Lower lobe of right lung (tissue), 2 donors: ENCODE data around the gene MPLKIP. TPM values are rescaled to one million over a fixed set of nuclear protein-coding genes. Genes with fewer than 3 reads are reported as not detected.
A peak's percentile ranks its signal among the peaks of the same experiment; 100 is the strongest.
"Not testable (repeated sequence)": the region's sequence is repeated elsewhere in the genome, so short reads cannot be mapped to it uniquely, and the experiment has no call there.

Experiments used
- ATAC-seq, 2 donors: fragments of 200-7000 bp; cut with Tn5 transposase; one replicate each; pipeline ENCODE4 v1.9.1; 2020 to 2022; ENCODE audit warnings: mild to moderate bottlenecking in 2 of 2, moderate library complexity in 2 of 2
- DNase-seq: peaks from one replicate; pipeline ENCODE4 v3.0.0-alpha.2; 2020
- H3K27ac ChIP-seq: fragments of 200-600 bp; one replicate; pipeline ENCODE4 v1.8.0; 2022
- H3K27me3 ChIP-seq: fragments of 200-600 bp; one replicate; pipeline ENCODE4 v1.8.0; 2022; ENCODE audit warnings: low read depth
- H3K36me3 ChIP-seq: fragments of 200-600 bp; one replicate; pipeline ENCODE4 v1.8.0; 2022; ENCODE audit warnings: mild to moderate bottlenecking
- H3K4me1 ChIP-seq: fragments of 200-600 bp; one replicate; pipeline ENCODE4 v1.8.0; 2022
- H3K4me3 ChIP-seq: fragments of 200-600 bp; one replicate; pipeline ENCODE4 v1.8.0; 2022; ENCODE audit warnings: mild to moderate bottlenecking
- H3K9me3 ChIP-seq: fragments of 200-600 bp; one replicate; pipeline ENCODE4 v1.8.0; 2022
- CTCF ChIP-seq: fragments of 200-600 bp; IDR thresholded peaks from one replicate; pipeline ENCODE4 v1.8.0; 2022; ENCODE audit warnings: antibody characterized with exemption, mild to moderate bottlenecking
- intact Hi-C: fragments of 100-400 bp; cut with DNase I; formaldehyde crosslinking; loops from one replicate; pipeline ENCODE4 v1.11.0; 2022
- total RNA-seq: library from RNA; stranded (reverse); fragmentation: NEBNext Ultra II Directional; extraction: Animal tissue kit (Norgen Biotek cat#: 25700); gene quantifications from one replicate; pipeline ENCODE4 v1.2.1, GENCODE V29; 2021
- donor health status: DM: no; HTN: yes; CAD: no; lungs with severe emphysema.

The MPLKIP gene
- total RNA-seq, 1 donor from 2014 or later, result 28.5 TPM

DNA sequence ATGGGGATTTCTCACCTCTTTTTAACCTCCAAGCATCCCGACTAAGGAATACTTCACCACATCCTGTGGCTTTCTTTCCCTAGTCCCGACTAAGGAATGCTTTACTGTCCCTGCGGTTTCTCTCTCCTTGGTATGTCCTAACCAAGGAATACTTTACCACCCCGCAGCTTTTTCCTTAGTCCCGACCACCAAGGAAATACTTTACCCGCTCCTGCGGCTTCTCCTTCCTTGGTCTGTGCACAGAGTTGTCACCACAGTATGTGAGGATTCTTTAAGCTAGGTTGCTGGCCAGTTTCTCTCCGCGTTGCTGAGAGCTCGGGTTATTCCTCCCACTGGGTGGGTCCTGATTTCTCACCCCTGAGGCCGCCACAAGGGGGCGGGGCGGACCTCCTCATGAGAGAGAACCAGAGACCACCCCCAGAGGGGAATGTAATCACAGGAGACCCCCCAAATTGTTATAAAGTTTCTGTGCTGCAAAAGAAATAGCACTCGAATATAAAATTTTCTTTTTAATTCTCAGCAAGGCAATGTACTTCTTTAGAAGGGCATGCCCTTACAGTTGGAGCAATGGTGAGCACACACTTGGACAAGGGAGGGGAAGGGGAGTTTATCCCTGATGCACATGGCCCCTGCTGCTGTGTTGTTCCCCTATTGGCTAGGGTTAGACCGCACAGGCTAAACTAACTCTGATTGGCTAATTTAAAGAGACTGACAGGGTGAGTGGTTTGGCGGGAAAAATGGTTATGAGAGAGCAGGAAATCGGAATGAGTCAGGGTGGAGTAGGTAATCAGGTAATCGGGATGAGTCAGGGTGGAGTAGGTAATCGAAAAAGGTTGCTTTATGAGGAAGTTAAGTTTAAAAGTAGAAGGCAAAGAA lies 13.2 kb upstream of the MPLKIP start:
- Histone ChIP-seq H3K4me1 (no peaks in the 10 kb centered on the region), H3K4me3 (no peak overlapping the region), H3K27me3 (no peaks in the 10 kb centered on the region), H3K9me3 (no peaks in the 10 kb centered on the region), H3K36me3 (no peaks in the 10 kb centered on the region), H3K27ac (no peak overlapping the region)
- intact Hi-C loops, result no loop called here
- ATAC-seq (no peak), DNase-seq (no peak)
- no peak for TF ChIP-seq CTCF

DNA sequence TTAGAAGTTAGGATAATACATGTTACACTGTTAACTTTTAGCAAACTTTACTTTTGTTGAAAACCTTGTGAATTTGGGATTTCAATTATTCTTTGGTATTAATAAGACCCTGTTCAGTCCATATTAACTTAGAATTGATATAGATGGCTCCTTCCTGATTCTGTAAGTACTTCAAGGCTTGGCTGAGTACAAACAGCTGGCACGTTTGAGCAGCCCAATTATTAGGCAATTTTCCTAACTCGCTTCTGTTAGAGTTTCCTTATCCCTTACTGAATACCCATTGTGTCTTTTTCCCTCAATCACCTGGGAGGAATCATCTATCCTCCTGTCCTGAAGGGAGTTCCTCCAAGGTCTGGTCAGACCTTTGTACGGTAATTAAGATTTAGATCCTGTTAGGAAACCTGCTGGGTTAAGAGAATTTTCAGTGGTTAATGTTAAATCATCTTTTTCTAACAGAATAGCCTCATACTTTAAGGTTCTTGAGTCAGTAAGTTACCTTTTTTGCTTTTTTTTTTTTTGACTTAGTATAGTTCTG lies 11.2 kb upstream of the MPLKIP start:
- DNase-seq, H3K27ac ChIP-seq, H3K4me1 ChIP-seq, intact Hi-C loops, ATAC-seq, H3K36me3 ChIP-seq, H3K27me3 ChIP-seq, H3K4me3 ChIP-seq, H3K9me3 ChIP-seq: not testable (repeated sequence)

GRCh38 chr7:40141916-40142315 lies 7.5 kb upstream of the MPLKIP start:
- H3K4me1 ChIP-seq, H3K36me3 ChIP-seq, H3K27me3 ChIP-seq, H3K9me3 ChIP-seq, H3K4me3 ChIP-seq, intact Hi-C loops, ATAC-seq, DNase-seq, H3K27ac ChIP-seq: not testable (repeated sequence)

GRCh38 chr7:40139891-40140290 lies 5.5 kb upstream of the MPLKIP start:
- ATAC-seq, H3K9me3 ChIP-seq, intact Hi-C loops, H3K27ac ChIP-seq, H3K36me3 ChIP-seq, H3K27me3 ChIP-seq, DNase-seq, H3K4me3 ChIP-seq, H3K4me1 ChIP-seq: not testable (repeated sequence)

- no peak for DNase-seq
- ATAC-seq, result no peak
- intact Hi-C loops, result no loop called here
- TF ChIP-seq CTCF, result no peak
- Histone ChIP-seq H3K4me3 (no peak overlapping the region), H3K27me3 (no peaks in the 10 kb centered on the region), H3K36me3 (no peaks in the 10 kb centered on the region), H3K4me1 (no peaks in the 10 kb centered on the region), H3K27ac (no peak overlapping the region), H3K9me3 (no peaks in the 10 kb centered on the region)
Observed at GRCh38 chr7:40138973-40139372, 4.6 kb upstream of the MPLKIP start.

DNA sequence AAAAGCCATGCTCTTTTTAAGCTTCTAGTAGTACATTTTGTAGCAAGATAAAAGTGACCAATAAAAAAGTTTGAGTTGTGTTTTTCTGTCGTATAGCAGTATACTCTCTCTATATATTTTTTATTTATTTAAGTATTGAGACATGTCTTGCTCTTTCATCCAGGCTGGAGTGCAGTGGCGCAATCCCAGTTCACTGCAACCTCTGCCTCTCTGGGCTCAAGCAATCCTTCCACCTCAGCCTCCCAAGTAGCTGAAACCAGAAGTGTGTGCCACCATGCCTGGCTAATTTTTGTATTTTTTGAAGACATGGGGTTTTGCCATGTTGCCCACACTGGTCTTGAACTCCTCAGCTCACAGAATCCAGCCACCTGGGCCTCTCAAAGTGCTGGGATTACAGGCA lies 3.1 kb upstream of the MPLKIP start:
- no peaks in the 10 kb centered on the region for H3K36me3 ChIP-seq
- H3K4me1 ChIP-seq, result peaks cover 12% of the 10 kb centered on the region
- intact Hi-C loops, result no loop called here
- H3K9me3 ChIP-seq, result no peaks in the 10 kb centered on the region
- H3K27ac ChIP-seq, result no peak overlapping the region
- TF ChIP-seq CTCF, result no peak
- ATAC-seq (no peak), DNase-seq (no peak)
- no peak overlapping the region for H3K4me3 ChIP-seq
- no peaks in the 10 kb centered on the region for H3K27me3 ChIP-seq

GRCh38 chr7:40135317-40135610 lies 842 bp upstream of the MPLKIP start:
- ATAC-seq, result no peak
- H3K36me3 ChIP-seq, result no peaks in the 10 kb centered on the region
- TF ChIP-seq CTCF, result no peak

More at GRCh38 chr7:40135317-40135610, 842 bp upstream of the MPLKIP start:
- H3K4me3 ChIP-seq, result peak overlapping the region; percentile 87
- intact Hi-C loops, result no loop called here
- peak overlapping the region; percentile 91 for H3K27ac ChIP-seq
- no peaks in the 10 kb centered on the region for H3K27me3 ChIP-seq
- DNase-seq, result no peak
- H3K9me3 ChIP-seq, result no peaks in the 10 kb centered on the region
- H3K4me1 ChIP-seq, result peaks cover 26% of the 10 kb centered on the region
